Adipocyte (in vitro differentiated cells): ENCODE measurements around the gene DENND5A.

ENCODE experiments used
- DNase-seq: peaks from one replicate; pipeline ENCODE4 v3.0.0-alpha.2; 2015; ENCODE audit warnings: low read depth
- H3K27me3 ChIP-seq: replicated peaks from 2 replicates; pipeline ENCODE4 v1.7.0; 2013; ENCODE audit warnings: mild to moderate bottlenecking, low read length, moderate library complexity; ENCODE audit not compliant: control insufficient read depth, insufficient read depth
- H3K36me3 ChIP-seq: 2 replicates; pipeline ENCODE4 v1.7.0; 2013; ENCODE audit warnings: low read length, mild to moderate bottlenecking, moderate library complexity; ENCODE audit not compliant: control insufficient read depth, insufficient read depth, severe bottlenecking
- H3K4me1 ChIP-seq: 2 replicates; pipeline ENCODE4 v1.7.0; 2013; ENCODE audit warnings: mild to moderate bottlenecking, low read length, moderate library complexity; ENCODE audit not compliant: control insufficient read depth, insufficient read depth
- H3K4me3 ChIP-seq: 2 replicates; pipeline ENCODE4 v1.7.0; 2013; ENCODE audit warnings: mild to moderate bottlenecking, low read length, moderate library complexity
- H3K9ac ChIP-seq: 2 replicates; pipeline ENCODE4 v1.7.0; 2013; ENCODE audit warnings: mild to moderate bottlenecking, low read length, moderate library complexity
- H3K9me3 ChIP-seq: 2 replicates; pipeline ENCODE4 v1.7.0; 2013; ENCODE audit warnings: mild to moderate bottlenecking, low read length, moderate library complexity; ENCODE audit not compliant: control insufficient read depth

Gene DENND5A

GRCh38 chr11:9184516-9184915 lies 80.6 kb downstream of the DENND5A start:
- Histone ChIP-seq H3K27me3 (no peaks in the 10 kb centered on the region), H3K9me3 (no peaks in the 10 kb centered on the region), H3K9ac (no peak overlapping the region), H3K36me3 (peaks cover 54% of the 10 kb centered on the region), H3K4me3 (no peak overlapping the region), H3K4me1 (peaks cover 22% of the 10 kb centered on the region)
- no peak for DNase-seq

- Histone ChIP-seq H3K4me3 (no peak overlapping the region), H3K9ac (no peak overlapping the region), H3K4me1 (peaks cover 7% of the 10 kb centered on the region), H3K36me3 (peaks cover 57% of the 10 kb centered on the region), H3K9me3 (no peaks in the 10 kb centered on the region), H3K27me3 (no peaks in the 10 kb centered on the region)
- DNase-seq, result no peak
These were observed 82.8 kb downstream of the DENND5A start for GRCh38 chr11:9182180-9182871.

GRCh38 chr11:9180784-9181183 lies 84.4 kb downstream of the DENND5A start:
- Histone ChIP-seq H3K9me3 (no peaks in the 10 kb centered on the region), H3K27me3 (no peaks in the 10 kb centered on the region), H3K4me3 (no peak overlapping the region), H3K4me1 (peaks cover 12% of the 10 kb centered on the region), H3K36me3 (peaks cover 63% of the 10 kb centered on the region), H3K9ac (no peak overlapping the region)
- peak; percentile 53 for DNase-seq

- H3K27me3 ChIP-seq, result no peaks in the 10 kb centered on the region
- no peaks in the 10 kb centered on the region for H3K9me3 ChIP-seq
- DNase-seq, result no peak
- no peak overlapping the region for H3K4me3 ChIP-seq
- H3K36me3 ChIP-seq, result peaks cover 64% of the 10 kb centered on the region
- no peak overlapping the region for H3K9ac ChIP-seq
- peaks cover 12% of the 10 kb centered on the region for H3K4me1 ChIP-seq
These were observed 86.0 kb downstream of the DENND5A start for GRCh38 chr11:9179141-9179540.

- Histone ChIP-seq H3K4me3 (no peak overlapping the region), H3K9ac (no peak overlapping the region), H3K4me1 (peaks cover 12% of the 10 kb centered on the region), H3K36me3 (peaks cover 64% of the 10 kb centered on the region), H3K27me3 (no peaks in the 10 kb centered on the region), H3K9me3 (no peaks in the 10 kb centered on the region)
- no peak for DNase-seq
These were observed 86.4 kb downstream of the DENND5A start for GRCh38 chr11:9178716-9179115.

GRCh38 chr11:9177438-9178091 lies 87.6 kb downstream of the DENND5A start:
- Histone ChIP-seq H3K36me3 (peaks cover 71% of the 10 kb centered on the region), H3K4me3 (no peak overlapping the region), H3K27me3 (no peaks in the 10 kb centered on the region), H3K9ac (no peak overlapping the region), H3K4me1 (peaks cover 12% of the 10 kb centered on the region), H3K9me3 (no peaks in the 10 kb centered on the region)
- DNase-seq, result no peak

GRCh38 chr11:9176550-9176949 lies 88.6 kb downstream of the DENND5A start:
- peaks cover 12% of the 10 kb centered on the region for H3K4me1 ChIP-seq
- no peak for DNase-seq
- H3K36me3 ChIP-seq, result peaks cover 74% of the 10 kb centered on the region
- H3K4me3 ChIP-seq, result no peak overlapping the region
- no peaks in the 10 kb centered on the region for H3K27me3 ChIP-seq
- no peaks in the 10 kb centered on the region for H3K9me3 ChIP-seq
- no peak overlapping the region for H3K9ac ChIP-seq

GRCh38 chr11:9176136-9176535 lies 89.0 kb downstream of the DENND5A start:
- DNase-seq, result no peak
- H3K27me3 ChIP-seq, result no peaks in the 10 kb centered on the region
- H3K4me1 ChIP-seq, result peaks cover 13% of the 10 kb centered on the region
- H3K9me3 ChIP-seq, result no peaks in the 10 kb centered on the region
- H3K9ac ChIP-seq, result no peak overlapping the region
- no peak overlapping the region for H3K4me3 ChIP-seq
- H3K36me3 ChIP-seq, result peaks cover 74% of the 10 kb centered on the region

GRCh38 chr11:9172389-9172788 lies 92.8 kb downstream of the DENND5A start:
- Histone ChIP-seq H3K4me3 (no peak overlapping the region), H3K9ac (no peak overlapping the region), H3K9me3 (no peaks in the 10 kb centered on the region), H3K36me3 (peaks cover 65% of the 10 kb centered on the region), H3K4me1 (peaks cover 25% of the 10 kb centered on the region), H3K27me3 (no peaks in the 10 kb centered on the region)
- DNase-seq, result no peak

GRCh38 chr11:9170450-9170849 lies 94.7 kb downstream of the DENND5A start:
- Histone ChIP-seq H3K36me3 (peaks cover 50% of the 10 kb centered on the region), H3K27me3 (no peaks in the 10 kb centered on the region), H3K4me3 (no peak overlapping the region), H3K4me1 (peaks cover 19% of the 10 kb centered on the region), H3K9me3 (no peaks in the 10 kb centered on the region), H3K9ac (no peak overlapping the region)
- DNase-seq, result peak; percentile 71

- H3K36me3 ChIP-seq, result peaks cover 52% of the 10 kb centered on the region
- DNase-seq, result no peak
These were observed 95.4 kb downstream of the DENND5A start for GRCh38 chr11:9169595-9170295.

More at GRCh38 chr11:9169595-9170295, 95.4 kb downstream of the DENND5A start:
- no peaks in the 10 kb centered on the region for H3K27me3 ChIP-seq
- no peaks in the 10 kb centered on the region for H3K9me3 ChIP-seq
- H3K4me3 ChIP-seq, result no peak overlapping the region
- H3K4me1 ChIP-seq, result peaks cover 19% of the 10 kb centered on the region
- no peak overlapping the region for H3K9ac ChIP-seq
